Vagina (tissue), 2 donors: Measurements from ENCODE around the gene DOCK4. TPM values are rescaled to one million over a fixed set of nuclear protein-coding genes. Genes with fewer than 3 reads are reported as not detected.

Source experiments
- DNase-seq, 2 donors: peaks; one replicate each; pipeline ENCODE4 v3.0.0-alpha.2; 2017; ENCODE audit errors: extremely low spot score in 2 of 2
- H3K27ac ChIP-seq: fragments of 200-600 bp; sonication (generic); one replicate; pipeline ENCODE4 v1.5.1; 2019
- H3K27me3 ChIP-seq: fragments of 200-600 bp; sonication (generic); one replicate; pipeline ENCODE4 v1.5.1; 2019
- H3K36me3 ChIP-seq, 2 donors: fragments of 200-600 bp; sonication (generic); one replicate each; pipeline ENCODE4 v1.5.1; 2017 to 2019
- H3K4me1 ChIP-seq: fragments of 200-600 bp; sonication (generic); one replicate; pipeline ENCODE4 v1.5.1; 2019
- H3K4me3 ChIP-seq, 2 donors: fragments of 200-600 bp; sonication (generic); 1 replicate in 1 of 2; 2 replicates in 1 of 2; pipeline ENCODE4 v1.5.1; 2016 to 2019
- H3K9me3 ChIP-seq: fragments of 200-600 bp; sonication (generic); one replicate; pipeline ENCODE4 v1.5.1; 2019
- CTCF ChIP-seq, 3 experiments: fragments of 450-650 bp in 2 of 3; fragments of 200-600 bp in 1 of 3; sonication (generic) in 1 of 3; IDR thresholded peaks; one replicate each; pipeline ENCODE4 v1.5.1; 2017 to 2019; ENCODE audit warnings: antibody characterized with exemption in 3 of 3, mild to moderate bottlenecking in 2 of 3, moderate library complexity in 2 of 3
- POLR2A ChIP-seq, 2 donors: fragments of 450-650 bp; IDR thresholded peaks; one replicate each; pipeline ENCODE4 v1.6.1; 2017; ENCODE audit warnings: antibody characterized with exemption in 2 of 2, mild to moderate bottlenecking in 2 of 2, moderate library complexity in 2 of 2
- POLR2AphosphoS5 ChIP-seq, 2 donors: sonication (generic); formaldehyde crosslinking; IDR thresholded peaks; one replicate each; pipeline ENCODE4 v1.9.0; 2017; ENCODE audit warnings: antibody characterized with exemption in 2 of 2, mild to moderate bottlenecking in 2 of 2, low read depth in 1 of 2; ENCODE audit not compliant: insufficient read depth in 1 of 2
- intact Hi-C: fragments of 100-400 bp; cut with DNase I; formaldehyde crosslinking; loops from one replicate; pipeline ENCODE4 v1.15.1; 2023
- total RNA-seq: library from RNA; depleted of rRNA; stranded (reverse); fragments of >200 nt; gene quantifications from one replicate; pipeline ENCODE4 v1.2.3, GENCODE V29; 2016

Gene DOCK4
- total RNA-seq, 1 donor from 2014 or later = 40.3 TPM

- Histone ChIP-seq H3K27ac (no peak overlapping the region), H3K27me3 (no peaks in the 10 kb centered on the region), H3K36me3 (no peaks in the 10 kb centered on the region), H3K4me1 (no peaks in the 10 kb centered on the region), H3K4me3 (no peak overlapping the region), H3K9me3 (no peaks in the 10 kb centered on the region)
- DNase-seq = no peak
- intact Hi-C loops = no loop called here
- TF ChIP-seq POLR2AphosphoS5 (IDR thresholded peaks at IDR 0.05; ENCODE audit: insufficient read depth in 1 of 2, low read depth in 1 of 2) (no peak), CTCF (IDR thresholded peaks at IDR 0.05) (no peak), POLR2A (IDR thresholded peaks at IDR 0.05) (no peak)
These were observed 32.7 kb downstream of the DOCK4 start for GRCh38 chr7:112173568-112173905.

DNA sequence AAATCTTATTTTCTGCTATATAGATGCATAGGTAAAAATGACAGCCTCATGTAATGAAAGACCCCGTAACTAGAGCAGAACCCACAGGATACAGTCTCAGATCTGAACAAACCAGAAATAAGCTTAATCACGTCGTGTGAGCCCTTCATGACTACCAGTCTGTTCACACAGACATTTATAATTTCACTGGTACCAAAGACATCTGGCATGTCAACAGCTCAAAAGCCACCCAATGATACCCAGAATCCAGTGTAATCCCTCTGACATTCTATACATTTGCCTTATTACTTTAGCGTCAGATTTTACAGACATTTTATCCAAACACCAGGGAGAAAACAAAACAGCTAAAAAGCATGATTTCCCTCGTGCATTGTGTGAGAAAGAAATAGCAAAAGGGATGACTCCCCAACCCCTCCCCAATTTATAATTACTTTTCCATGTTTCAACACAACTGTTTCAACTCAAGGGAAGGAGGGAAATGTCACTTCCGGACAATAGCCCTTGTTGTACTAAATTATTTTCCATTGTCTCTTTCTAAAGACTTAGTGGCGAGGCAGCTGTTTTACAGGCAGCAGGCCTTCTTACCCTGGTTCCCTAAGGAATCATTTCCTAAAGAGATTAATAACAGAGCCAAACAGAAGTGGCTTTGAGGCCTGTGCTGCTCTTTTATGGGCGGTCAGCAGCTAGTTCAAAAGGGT lies 33.2 kb downstream of the DOCK4 start:
- H3K27ac ChIP-seq = no peak overlapping the region
- H3K4me1 ChIP-seq = no peaks in the 10 kb centered on the region
- H3K4me3 ChIP-seq = no peak overlapping the region
- DNase-seq = no peak
- TF ChIP-seq POLR2AphosphoS5 (IDR thresholded peaks at IDR 0.05; ENCODE audit: insufficient read depth in 1 of 2, low read depth in 1 of 2) (no peak), POLR2A (IDR thresholded peaks at IDR 0.05) (no peak), CTCF (IDR thresholded peaks at IDR 0.05) (no peak)
- no peaks in the 10 kb centered on the region for H3K36me3 ChIP-seq
- intact Hi-C loops = no loop called here
- no peaks in the 10 kb centered on the region for H3K9me3 ChIP-seq
- no peaks in the 10 kb centered on the region for H3K27me3 ChIP-seq

- DNase-seq = no peak
- Histone ChIP-seq H3K27me3 (no peaks in the 10 kb centered on the region), H3K27ac (no peak overlapping the region), H3K4me3 (no peak overlapping the region), H3K9me3 (no peaks in the 10 kb centered on the region), H3K36me3 (no peaks in the 10 kb centered on the region), H3K4me1 (no peaks in the 10 kb centered on the region)
- TF ChIP-seq POLR2AphosphoS5 (IDR thresholded peaks at IDR 0.05; ENCODE audit: insufficient read depth in 1 of 2, low read depth in 1 of 2) (no peak), POLR2A (IDR thresholded peaks at IDR 0.05) (no peak), CTCF (IDR thresholded peaks at IDR 0.05) (no peak)
- intact Hi-C loops = no loop called here
These were observed 34.5 kb downstream of the DOCK4 start for GRCh38 chr7:112171673-112172072.

- no peak for TF ChIP-seq CTCF (IDR thresholded peaks at IDR 0.05)
- TF ChIP-seq POLR2AphosphoS5 (IDR thresholded peaks at IDR 0.05; ENCODE audit: insufficient read depth in 1 of 2, low read depth in 1 of 2) = no peak
- TF ChIP-seq POLR2A (IDR thresholded peaks at IDR 0.05) = no peak
- intact Hi-C loops = no loop called here
- Histone ChIP-seq H3K4me3 (no peak overlapping the region), H3K36me3 (no peaks in the 10 kb centered on the region), H3K27me3 (no peaks in the 10 kb centered on the region), H3K9me3 (no peaks in the 10 kb centered on the region), H3K27ac (no peak overlapping the region), H3K4me1 (no peaks in the 10 kb centered on the region)
- DNase-seq = no peak
These were observed 37.3 kb downstream of the DOCK4 start for GRCh38 chr7:112168915-112169314.

DNA sequence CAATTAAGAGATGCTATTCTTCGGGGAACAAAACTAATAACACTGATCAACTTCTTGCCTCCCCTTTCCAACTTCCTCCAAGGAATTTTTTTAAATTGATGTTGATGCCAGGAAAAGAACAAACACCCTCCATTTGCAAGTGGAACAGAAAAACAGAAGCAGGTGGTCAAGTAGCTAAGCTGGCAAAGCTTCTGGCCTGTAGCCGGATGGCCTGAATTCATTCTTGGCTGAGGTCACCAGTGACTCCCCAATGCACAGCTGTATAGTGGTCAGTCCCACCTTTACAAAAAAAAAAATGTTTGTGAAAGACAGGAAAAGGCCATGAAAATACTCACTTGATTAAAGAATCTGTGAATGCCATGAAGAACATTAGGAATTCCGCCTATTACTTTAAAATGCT lies 39.1 kb downstream of the DOCK4 start:
- H3K36me3 ChIP-seq = no peaks in the 10 kb centered on the region
- H3K4me3 ChIP-seq = no peak overlapping the region
- H3K9me3 ChIP-seq = no peaks in the 10 kb centered on the region
- no peaks in the 10 kb centered on the region for H3K27me3 ChIP-seq
- DNase-seq = no peak
- H3K27ac ChIP-seq = no peak overlapping the region
- intact Hi-C loops = no loop called here
- no peaks in the 10 kb centered on the region for H3K4me1 ChIP-seq
- TF ChIP-seq POLR2A (IDR thresholded peaks at IDR 0.05) = no peak
- no peak for TF ChIP-seq POLR2AphosphoS5 (IDR thresholded peaks at IDR 0.05; ENCODE audit: insufficient read depth in 1 of 2, low read depth in 1 of 2)
- no peak for TF ChIP-seq CTCF (IDR thresholded peaks at IDR 0.05)
